Measurements from ENCODE around the gene C14orf132.

DNA sequence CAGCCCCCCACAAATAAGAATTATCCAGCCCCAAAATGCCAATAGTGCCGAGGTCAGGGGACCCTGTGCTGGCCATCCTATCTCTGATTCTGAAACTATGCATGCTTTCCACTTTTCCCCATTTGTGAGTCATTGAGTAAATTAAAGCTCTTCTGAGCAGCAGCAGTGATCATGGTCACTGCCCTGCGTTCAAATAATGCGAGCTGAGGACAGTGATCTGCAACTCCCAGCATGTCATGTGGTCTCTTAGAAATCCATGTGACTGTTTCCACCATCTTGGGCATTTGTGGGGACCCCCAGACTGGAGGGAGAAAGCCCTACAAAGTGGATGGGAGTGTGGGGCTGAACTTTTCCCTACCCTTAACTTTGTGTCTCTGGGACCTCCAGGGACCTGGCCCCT lies 53.8 kb downstream of the C14orf132 start:
- TF ChIP-seq POLR2A (IDR thresholded peaks at IDR 0.05), result no peak
- TF ChIP-seq, protein P1, sequence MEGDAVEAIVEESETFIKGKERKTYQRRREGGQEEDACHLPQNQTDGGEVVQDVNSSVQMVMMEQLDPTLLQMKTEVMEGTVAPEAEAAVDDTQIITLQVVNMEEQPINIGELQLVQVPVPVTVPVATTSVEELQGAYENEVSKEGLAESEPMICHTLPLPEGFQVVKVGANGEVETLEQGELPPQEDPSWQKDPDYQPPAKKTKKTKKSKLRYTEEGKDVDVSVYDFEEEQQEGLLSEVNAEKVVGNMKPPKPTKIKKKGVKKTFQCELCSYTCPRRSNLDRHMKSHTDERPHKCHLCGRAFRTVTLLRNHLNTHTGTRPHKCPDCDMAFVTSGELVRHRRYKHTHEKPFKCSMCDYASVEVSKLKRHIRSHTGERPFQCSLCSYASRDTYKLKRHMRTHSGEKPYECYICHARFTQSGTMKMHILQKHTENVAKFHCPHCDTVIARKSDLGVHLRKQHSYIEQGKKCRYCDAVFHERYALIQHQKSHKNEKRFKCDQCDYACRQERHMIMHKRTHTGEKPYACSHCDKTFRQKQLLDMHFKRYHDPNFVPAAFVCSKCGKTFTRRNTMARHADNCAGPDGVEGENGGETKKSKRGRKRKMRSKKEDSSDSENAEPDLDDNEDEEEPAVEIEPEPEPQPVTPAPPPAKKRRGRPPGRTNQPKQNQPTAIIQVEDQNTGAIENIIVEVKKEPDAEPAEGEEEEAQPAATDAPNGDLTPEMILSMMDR (IDR thresholded peaks at IDR 0.05), result no peak
- no peak for TF ChIP-seq POLR2AphosphoS5 (IDR thresholded peaks at IDR 0.05)
- no peak for TF ChIP-seq EP300 (IDR thresholded peaks at IDR 0.05)
